Prostate gland (tissue), 2 donors: Measurements from ENCODE around the gene CHCHD6. TPM values are rescaled to one million over a fixed set of nuclear protein-coding genes. Genes with fewer than 3 reads are reported as not detected.

Source experiments
- DNase-seq: peaks from one replicate; pipeline ENCODE4 v3.0.0-alpha.2; 2019; ENCODE audit warnings: low spot score
- H3K27ac ChIP-seq, 2 donors: fragments of 200-600 bp; sonication (generic); 2 replicates each; pipeline ENCODE4 v1.5.1; 2017 to 2019
- H3K27me3 ChIP-seq: fragments of 200-600 bp; sonication (generic); replicated peaks from 2 replicates; pipeline ENCODE4 v1.5.1; 2019; ENCODE audit not compliant: insufficient read depth
- H3K36me3 ChIP-seq, 2 donors: fragments of 200-600 bp; sonication (generic); 1 replicate in 1 of 2; 2 replicates in 1 of 2; pipeline versions ENCODE4 v1.5.1 to v1.8.1; 2017 to 2019
- H3K4me1 ChIP-seq: fragments of 200-600 bp; sonication (generic); replicated peaks from 2 replicates; pipeline ENCODE4 v1.5.1; 2019
- H3K4me3 ChIP-seq, 2 donors: fragments of 200-600 bp; sonication (generic); 2 replicates each; pipeline ENCODE4 v1.5.1; 2017 to 2019
- H3K9me3 ChIP-seq: fragments of 200-600 bp; sonication (generic); 2 replicates; pipeline ENCODE4 v1.5.1; 2017
- POLR2A ChIP-seq: fragments of 450-650 bp; IDR thresholded peaks from one replicate; pipeline ENCODE4 v1.6.1; 2016; ENCODE audit warnings: antibody characterized with exemption, mild to moderate bottlenecking
- POLR2AphosphoS5 ChIP-seq: sonication (generic); formaldehyde crosslinking; IDR thresholded peaks from one replicate; pipeline ENCODE4 v1.6.1; 2017; ENCODE audit warnings: antibody characterized with exemption
- WGBS: methylation state at CpG from one replicate; pipeline ENCODE4 v1.1.5; 2018; 5-methylcytosine and 5-hydroxymethylcytosine counted together
- intact Hi-C: fragments of 100-400 bp; cut with DNase I; formaldehyde crosslinking; loops from one replicate; pipeline ENCODE4 v1.14.2; 2022
- total RNA-seq, 2 donors: library from RNA; depleted of rRNA; stranded (reverse); fragments of >200 nt; gene quantifications; one replicate each; pipeline ENCODE4 v1.1.0, GENCODE V29; 2016
- TF ChIP-seq, protein P1 (sequence below), 4 experiments: fragments of 200-600 bp in 2 of 4; fragments of 450-650 bp in 2 of 4; sonication (generic) in 2 of 4; IDR thresholded peaks; 1 replicate in 3 of 4; 2 replicates in 1 of 4; pipeline ENCODE4 v1.5.1; 2016 to 2019; ENCODE audit warnings: antibody characterized with exemption in 4 of 4, mild to moderate bottlenecking in 2 of 4, moderate library complexity in 2 of 4

Gene CHCHD6
- total RNA-seq, 2 donors from 2014 or later, result 13.9 to 34.4 TPM

DNA sequence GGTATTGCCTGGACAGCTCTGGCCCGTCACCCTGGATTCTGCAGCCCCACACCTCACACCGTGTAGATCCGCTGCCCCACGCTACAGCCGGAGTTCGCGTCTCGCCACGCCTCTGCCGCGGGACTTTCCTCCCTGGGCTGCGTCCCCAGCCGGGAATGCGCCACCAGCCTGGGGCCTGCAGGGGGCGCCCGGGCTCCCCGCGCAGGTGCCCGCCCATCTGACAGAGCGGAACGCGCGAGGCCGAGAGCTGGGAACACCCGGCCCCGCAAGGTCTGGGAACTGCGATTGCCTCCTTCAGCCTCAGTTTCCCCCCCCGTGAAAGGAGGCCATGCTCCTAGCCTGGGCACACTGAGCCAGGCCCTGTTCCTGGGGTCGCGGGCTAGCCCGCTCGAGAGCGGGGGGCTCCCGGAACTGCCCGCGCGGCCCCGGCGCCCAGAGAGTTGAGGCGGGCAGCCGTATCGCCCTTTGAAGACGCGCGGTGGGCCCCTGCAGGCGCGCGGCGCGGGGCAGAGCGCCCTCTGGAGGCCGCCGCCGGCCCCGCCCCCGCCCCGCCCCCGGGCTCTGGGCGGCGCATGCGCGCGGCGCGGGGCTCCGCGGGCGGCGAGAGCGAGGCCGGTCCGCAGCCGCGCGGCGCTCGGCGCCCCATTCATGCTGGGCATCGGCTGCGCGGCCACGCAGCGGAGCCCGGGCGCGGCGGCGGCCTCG lies 278.6 kb downstream of the CHCHD6 start, which contains the start of gene PLXNA1:
Gene PLXNA1 (plus strand): TSS at position 645 of the 705 bp plus-strand sequence. CDS start 5,479 bp downstream, outside the sequence.
- H3K27me3 ChIP-seq, result no peaks in the 10 kb centered on the region
- intact Hi-C loops, result loop anchor here (2.0 to 10.0 kb wide), 3 partner anchors 230 to 562 kb away; no protein-coding TSS in a partner anchor
- DNase-seq, result peak; percentile 42
- under 1% methylated on average over 63 of the region's 89 CpGs for WGBS
- H3K4me1 ChIP-seq, result peaks cover 5% of the 10 kb centered on the region
- no peaks in the 10 kb centered on the region for H3K36me3 ChIP-seq
- H3K27ac ChIP-seq, result peak within 1 kb of the TSS; percentile 13 to 26
- peak within 1 kb of the TSS; percentile 64 to 71 for H3K4me3 ChIP-seq
- TF ChIP-seq, protein P1, sequence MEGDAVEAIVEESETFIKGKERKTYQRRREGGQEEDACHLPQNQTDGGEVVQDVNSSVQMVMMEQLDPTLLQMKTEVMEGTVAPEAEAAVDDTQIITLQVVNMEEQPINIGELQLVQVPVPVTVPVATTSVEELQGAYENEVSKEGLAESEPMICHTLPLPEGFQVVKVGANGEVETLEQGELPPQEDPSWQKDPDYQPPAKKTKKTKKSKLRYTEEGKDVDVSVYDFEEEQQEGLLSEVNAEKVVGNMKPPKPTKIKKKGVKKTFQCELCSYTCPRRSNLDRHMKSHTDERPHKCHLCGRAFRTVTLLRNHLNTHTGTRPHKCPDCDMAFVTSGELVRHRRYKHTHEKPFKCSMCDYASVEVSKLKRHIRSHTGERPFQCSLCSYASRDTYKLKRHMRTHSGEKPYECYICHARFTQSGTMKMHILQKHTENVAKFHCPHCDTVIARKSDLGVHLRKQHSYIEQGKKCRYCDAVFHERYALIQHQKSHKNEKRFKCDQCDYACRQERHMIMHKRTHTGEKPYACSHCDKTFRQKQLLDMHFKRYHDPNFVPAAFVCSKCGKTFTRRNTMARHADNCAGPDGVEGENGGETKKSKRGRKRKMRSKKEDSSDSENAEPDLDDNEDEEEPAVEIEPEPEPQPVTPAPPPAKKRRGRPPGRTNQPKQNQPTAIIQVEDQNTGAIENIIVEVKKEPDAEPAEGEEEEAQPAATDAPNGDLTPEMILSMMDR (IDR thresholded peaks at IDR 0.05), result peak; percentile 71 to 86 (median 76)
- TF ChIP-seq POLR2AphosphoS5 (peak; percentile 4), POLR2A (no peak)
- no peaks in the 10 kb centered on the region for H3K9me3 ChIP-seq

DNA sequence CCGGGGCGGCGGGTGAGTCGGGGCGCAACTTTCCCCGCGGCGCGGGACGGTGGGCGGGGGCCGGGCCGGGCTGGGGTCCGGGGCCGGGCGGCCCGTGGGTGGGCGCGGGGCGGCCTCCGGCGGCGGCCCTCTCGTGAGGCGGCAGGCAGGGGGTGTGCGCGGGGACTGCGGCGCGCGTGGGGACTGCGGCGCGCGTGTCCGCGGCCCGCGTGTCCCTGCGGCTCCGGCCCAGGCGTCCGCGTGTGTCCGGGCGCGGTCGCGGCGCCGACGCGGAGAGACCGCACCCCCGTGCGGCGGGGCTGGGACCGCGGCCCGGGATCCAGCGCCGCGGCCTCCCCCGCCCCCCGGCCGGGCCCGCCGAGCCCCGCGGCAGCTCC lies 279.2 kb downstream of the CHCHD6 start:
- Histone ChIP-seq H3K27me3 (no peaks in the 10 kb centered on the region), H3K4me3 (peak overlapping the region; percentile 64 to 71), H3K9me3 (no peaks in the 10 kb centered on the region), H3K4me1 (peaks cover 5% of the 10 kb centered on the region), H3K27ac (no peak overlapping the region), H3K36me3 (no peaks in the 10 kb centered on the region)
- whole genome bisulfite sequencing, result 2% methylated on average over 16 of the region's 70 CpGs
- DNase-seq, result no peak
- no peak for TF ChIP-seq POLR2AphosphoS5
- TF ChIP-seq, protein P1 (IDR thresholded peaks at IDR 0.05), result peak in 1 of 4 experiments; percentile 6
- intact Hi-C loops, result loop anchor here (2.0 to 10.0 kb wide), 3 partner anchors 230 to 562 kb away; no protein-coding TSS in a partner anchor

DNA sequence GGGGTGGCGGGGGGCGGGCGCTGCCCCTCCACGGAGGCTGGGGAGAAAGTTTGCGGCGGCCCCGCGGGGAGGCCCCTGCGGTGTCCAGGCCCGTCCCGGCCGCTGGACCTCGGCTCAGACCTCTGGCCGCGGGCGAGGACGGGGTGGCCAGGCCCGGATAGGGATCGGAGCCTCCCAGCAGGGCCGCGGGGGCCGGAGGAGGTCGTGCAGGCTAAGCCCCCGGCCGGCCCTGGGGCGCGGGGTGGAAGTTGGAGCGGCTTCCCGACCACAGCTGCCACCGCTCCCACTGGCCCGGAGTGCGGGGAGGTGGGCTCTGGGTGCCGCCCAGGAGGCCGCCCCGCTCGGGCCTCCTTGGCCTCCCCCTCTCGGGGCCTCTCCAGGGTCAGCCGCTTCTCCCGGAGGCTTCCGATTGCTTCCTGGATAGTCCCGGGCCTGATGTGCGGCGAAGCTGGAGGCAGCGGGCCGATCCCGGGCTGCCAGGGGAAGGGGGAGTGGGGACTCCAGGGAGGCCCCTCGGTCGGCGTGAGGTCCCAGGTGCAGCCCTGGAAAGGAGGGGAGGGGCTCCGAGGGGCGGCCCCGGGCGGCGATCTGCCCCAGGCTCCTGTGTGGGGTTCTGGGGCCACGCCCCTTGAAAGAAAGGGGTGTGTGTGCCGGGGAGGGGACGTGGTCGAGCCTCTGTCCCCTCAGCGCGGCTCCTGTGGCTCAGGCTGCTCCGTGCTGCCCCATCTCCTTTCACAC lies 279.8 kb downstream of the CHCHD6 start:
- Histone ChIP-seq H3K27ac (peak overlapping the region in 1 of 2 donors; percentile 26), H3K9me3 (no peaks in the 10 kb centered on the region)

DNA sequence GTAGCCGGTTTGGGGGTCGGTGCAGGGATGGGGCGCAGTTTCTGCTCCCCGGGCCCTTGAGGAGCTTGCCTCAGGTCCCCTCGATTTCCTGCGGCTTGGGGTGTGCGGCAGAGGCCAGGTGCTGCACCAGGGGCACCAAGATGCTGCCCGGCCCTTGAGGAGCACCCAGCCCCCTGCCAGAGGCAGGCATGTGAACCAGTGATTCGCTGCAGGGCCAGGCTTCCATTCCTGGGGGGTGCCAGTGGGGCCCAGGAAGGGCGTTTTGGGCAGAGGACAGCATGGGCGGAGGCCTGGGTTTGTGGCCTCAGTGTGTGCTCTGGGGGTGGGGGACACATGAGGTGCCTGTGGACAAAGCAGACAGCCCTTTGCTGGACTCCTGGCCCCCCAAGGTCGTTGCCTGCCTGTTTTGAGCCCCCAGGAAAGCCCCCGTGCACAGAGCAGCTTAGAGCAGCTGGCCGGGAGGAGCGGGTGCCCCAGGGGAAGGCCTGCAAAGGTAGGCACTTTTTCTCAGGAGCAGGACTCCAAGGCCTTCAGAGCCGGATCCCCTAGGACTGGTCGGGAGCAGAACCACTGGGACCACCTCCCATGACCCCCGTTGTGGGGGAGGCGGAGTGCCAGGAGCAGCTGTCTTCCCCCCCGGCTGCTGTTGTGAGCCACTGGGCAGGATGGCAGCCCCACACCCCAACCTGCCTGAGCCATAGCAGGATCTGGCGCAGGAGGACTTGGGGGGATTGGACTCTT lies 280.5 kb downstream of the CHCHD6 start:
- intact Hi-C loops, result loop anchor here (2.0 to 10.0 kb wide), 3 partner anchors 307 to 560 kb away; no protein-coding TSS in a partner anchor
- Histone ChIP-seq H3K9me3 (no peaks in the 10 kb centered on the region), H3K4me1 (peaks cover 5% of the 10 kb centered on the region), H3K36me3 (no peaks in the 10 kb centered on the region), H3K27me3 (no peaks in the 10 kb centered on the region), H3K4me3 (peak overlapping the region; percentile 64 to 71), H3K27ac (no peak overlapping the region)
- no peak for DNase-seq
- TF ChIP-seq, protein P1 (IDR thresholded peaks at IDR 0.05), result no peak
- TF ChIP-seq POLR2AphosphoS5, result no peak
- TF ChIP-seq POLR2A, result no peak
- WGBS, result 60% methylated on average over 14 of the region's 21 CpGs

More for the DNA sequence above, 279.8 kb downstream of the CHCHD6 start:
- Histone ChIP-seq H3K36me3 (no peaks in the 10 kb centered on the region), H3K4me1 (peaks cover 5% of the 10 kb centered on the region), H3K4me3 (peak overlapping the region; percentile 64 to 71), H3K27me3 (no peaks in the 10 kb centered on the region)
- intact Hi-C loops, result loop anchor here (2.0 to 10.0 kb wide), 4 partner anchors 231 to 561 kb away; no protein-coding TSS in a partner anchor
- under 1% methylated on average over 53 of the region's 61 CpGs for WGBS
- no peak for TF ChIP-seq POLR2A
- TF ChIP-seq, protein P1 (IDR thresholded peaks at IDR 0.05), result peak in 1 of 4 experiments; percentile 3
- DNase-seq, result no peak
